Transverse colon (tissue), 4 donors: ENCODE results near the gene GALNT9. TPM values are rescaled to one million over a fixed set of nuclear protein-coding genes. Genes with fewer than 3 reads are reported as not detected.

Experiments used
- DNase-seq: peaks from one replicate; pipeline ENCODE4 v3.0.0-alpha.2; 2019
- H3K27ac ChIP-seq, 4 donors: fragments of 200-600 bp; sonication (generic); 2 replicates each; pipeline ENCODE4 v1.5.1; 2016 to 2018; ENCODE audit warnings: inconsistent platforms in 4 of 4
- H3K27me3 ChIP-seq: fragments of 200-600 bp; sonication (generic); 2 replicates; pipeline ENCODE4 v1.5.1; 2017; ENCODE audit warnings: inconsistent platforms
- H3K36me3 ChIP-seq, 4 donors: fragments of 200-600 bp; sonication (generic); 2 replicates each; pipeline ENCODE4 v1.5.1; 2017 to 2019; ENCODE audit warnings: inconsistent platforms in 4 of 4
- H3K4me1 ChIP-seq, 4 donors: fragments of 200-600 bp; sonication (generic); 2 replicates each; pipeline ENCODE4 v1.5.1; 2017 to 2020; ENCODE audit warnings: inconsistent platforms in 4 of 4
- H3K4me3 ChIP-seq, 4 donors: fragments of 200-600 bp; sonication (generic); 1 replicate in 1 of 4; 2 replicates in 3 of 4; pipeline versions ENCODE4 v1.5.1 to v1.6.1; 2017 to 2019; ENCODE audit warnings: inconsistent platforms in 4 of 4
- H3K9me3 ChIP-seq, 2 donors: fragments of 200-600 bp; sonication (generic); 2 replicates each; pipeline ENCODE4 v1.5.1; 2017 to 2019; ENCODE audit warnings: inconsistent platforms in 2 of 2
- EP300 ChIP-seq: sonication (generic); formaldehyde crosslinking; IDR thresholded peaks from one replicate; pipeline ENCODE4 v1.6.1; 2017; ENCODE audit warnings: antibody characterized with exemption, low read depth
- POLR2A ChIP-seq: fragments of 450-650 bp; IDR thresholded peaks from one replicate; pipeline ENCODE4 v1.6.1; 2016; ENCODE audit warnings: antibody characterized with exemption, mild to moderate bottlenecking, moderate library complexity
- POLR2AphosphoS5 ChIP-seq, 3 donors: sonication (generic); formaldehyde crosslinking; IDR thresholded peaks; one replicate each; pipeline ENCODE4 v1.6.1; 2016; ENCODE audit warnings: antibody characterized with exemption in 3 of 3
- WGBS, 2 donors: methylation state at CpG; one replicate each; pipeline ENCODE4 v1.1.5; 2018; ENCODE audit warnings: low coverage in 1 of 2; 5-methylcytosine and 5-hydroxymethylcytosine counted together
- in situ Hi-C, 4 donors: fragments of 200-750 bp; cut with MboI; loops; one replicate each; pipeline versions ENCODE4 v1.15.0 to v1.15.1; 2017; ENCODE audit warnings: low sequenced_read_pairs in 3 of 4, low pct_ligation_motif_present in 1 of 4, low pct_unique_long_range_greater_than_20kb in 1 of 4
- intact Hi-C: fragments of 100-400 bp; cut with DNase I; formaldehyde crosslinking; loops from one replicate; pipeline ENCODE4 v1.15.1; 2023; ENCODE audit warnings: low total_unique reads
- total RNA-seq, 4 donors: library from RNA; depleted of rRNA; stranded (reverse); fragments of >200 nt; gene quantifications; one replicate each; pipeline ENCODE4 v1.1.0, GENCODE V29; 2016
- TF ChIP-seq, protein P1 (sequence below), 5 experiments: fragments of 200-600 bp in 3 of 5; fragments of 450-650 bp in 2 of 5; sonication (generic) in 3 of 5; IDR thresholded peaks; 1 replicate in 2 of 5; 2 replicates in 3 of 5; pipeline ENCODE4 v1.5.1; 2016 to 2017; ENCODE audit warnings: antibody characterized with exemption in 5 of 5, inconsistent platforms in 3 of 5, mild to moderate bottlenecking in 2 of 5, moderate library complexity in 1 of 5

The GALNT9 gene
- total RNA-seq, 4 donors from 2014 or later: 0.82 to 4.5 TPM; not detected in 2

DNA sequence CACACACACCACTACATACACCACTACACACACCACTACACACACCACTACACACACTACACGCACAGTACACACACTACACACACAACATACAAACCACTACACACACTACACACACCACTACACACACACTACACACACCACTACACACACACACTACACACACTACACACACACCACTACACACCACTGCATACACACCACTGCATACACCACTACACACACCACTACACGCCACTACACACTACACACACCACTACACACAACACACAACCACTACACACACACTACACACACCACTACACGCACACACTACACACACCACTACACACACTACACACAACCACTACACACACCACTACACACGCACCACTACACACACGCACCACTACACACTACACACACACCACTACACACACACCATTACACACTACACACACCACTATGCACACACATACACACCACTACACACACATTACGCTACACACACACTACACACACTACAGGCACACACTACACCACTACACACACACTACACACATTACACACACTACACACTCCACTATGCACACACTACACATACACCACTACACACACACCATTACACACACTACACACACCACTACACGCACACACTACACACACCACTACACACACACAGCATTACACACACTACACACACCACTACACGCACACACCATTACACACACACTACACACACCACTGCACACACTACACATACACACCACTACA is 172.6 kb downstream of the GALNT9 start:
- no peaks in the 10 kb centered on the region for H3K9me3 ChIP-seq
- WGBS, 2 donors: 75 to 86% methylated on average over 7 to 8 of the region's 8 CpGs
- no peak overlapping the region for H3K27ac ChIP-seq
- no peak for DNase-seq
- H3K36me3 ChIP-seq: peaks cover 0 to under 1% (median 0%) of the 10 kb centered on the region in 4 donors
- H3K4me1 ChIP-seq: peaks cover 0 to 9% (median 7%) of the 10 kb centered on the region in 4 donors
- no peak overlapping the region for H3K4me3 ChIP-seq
- intact Hi-C loops: loop anchor here (10.0 kb wide), 1 partner anchor 218 kb away; no protein-coding TSS in a partner anchor
- in situ Hi-C loops: no loop called here
- H3K27me3 ChIP-seq: no peaks in the 10 kb centered on the region
- TF ChIP-seq, protein P1, sequence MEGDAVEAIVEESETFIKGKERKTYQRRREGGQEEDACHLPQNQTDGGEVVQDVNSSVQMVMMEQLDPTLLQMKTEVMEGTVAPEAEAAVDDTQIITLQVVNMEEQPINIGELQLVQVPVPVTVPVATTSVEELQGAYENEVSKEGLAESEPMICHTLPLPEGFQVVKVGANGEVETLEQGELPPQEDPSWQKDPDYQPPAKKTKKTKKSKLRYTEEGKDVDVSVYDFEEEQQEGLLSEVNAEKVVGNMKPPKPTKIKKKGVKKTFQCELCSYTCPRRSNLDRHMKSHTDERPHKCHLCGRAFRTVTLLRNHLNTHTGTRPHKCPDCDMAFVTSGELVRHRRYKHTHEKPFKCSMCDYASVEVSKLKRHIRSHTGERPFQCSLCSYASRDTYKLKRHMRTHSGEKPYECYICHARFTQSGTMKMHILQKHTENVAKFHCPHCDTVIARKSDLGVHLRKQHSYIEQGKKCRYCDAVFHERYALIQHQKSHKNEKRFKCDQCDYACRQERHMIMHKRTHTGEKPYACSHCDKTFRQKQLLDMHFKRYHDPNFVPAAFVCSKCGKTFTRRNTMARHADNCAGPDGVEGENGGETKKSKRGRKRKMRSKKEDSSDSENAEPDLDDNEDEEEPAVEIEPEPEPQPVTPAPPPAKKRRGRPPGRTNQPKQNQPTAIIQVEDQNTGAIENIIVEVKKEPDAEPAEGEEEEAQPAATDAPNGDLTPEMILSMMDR (IDR thresholded peaks at IDR 0.05): no peak
- no peak for TF ChIP-seq POLR2AphosphoS5 (IDR thresholded peaks at IDR 0.05)
- no peak for TF ChIP-seq EP300
- TF ChIP-seq POLR2A: no peak

DNA sequence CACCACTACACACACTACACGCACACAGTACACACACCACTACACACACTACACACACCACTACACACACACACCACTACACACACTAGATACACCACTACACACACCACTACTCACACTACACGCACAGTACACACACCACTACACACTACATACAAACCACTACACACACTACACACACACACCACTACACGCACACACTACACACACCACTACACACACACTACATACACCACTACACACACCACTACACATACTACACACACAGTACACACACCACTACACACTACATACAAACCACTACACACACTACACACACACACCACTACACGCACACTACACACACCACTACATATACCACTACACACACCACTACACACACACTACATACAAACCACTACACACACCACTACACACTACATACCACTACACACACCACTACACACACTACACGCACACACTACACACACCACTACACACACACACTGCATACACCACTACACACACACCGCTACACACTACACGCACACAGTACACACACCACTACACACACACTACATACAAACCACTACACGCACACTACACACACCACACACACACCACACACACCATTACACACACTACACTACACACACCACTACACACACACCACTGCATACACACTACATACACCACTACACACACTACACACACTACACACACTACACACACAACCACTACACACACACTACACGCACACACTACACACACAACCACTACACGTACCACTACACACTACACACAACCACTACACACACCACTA is 173.4 kb downstream of the GALNT9 start:
- TF ChIP-seq, protein P1 (IDR thresholded peaks at IDR 0.05): no peak
- TF ChIP-seq POLR2A (no peak), POLR2AphosphoS5 (IDR thresholded peaks at IDR 0.05) (no peak), EP300 (no peak)
- Histone ChIP-seq H3K4me1 (peaks cover 0 to 9% (median 7%) of the 10 kb centered on the region in 4 donors), H3K27me3 (no peaks in the 10 kb centered on the region), H3K36me3 (peaks cover 0 to 5% (median 0%) of the 10 kb centered on the region in 4 donors), H3K9me3 (no peaks in the 10 kb centered on the region), H3K27ac (no peak overlapping the region), H3K4me3 (no peak overlapping the region)
- 96% methylated on average over 7 to 10 of the region's 10 CpGs for WGBS, 2 donors
- no peak for DNase-seq
- in situ Hi-C loops: no loop called here
- intact Hi-C loops: loop anchor here (10.0 kb wide), 1 partner anchor 219 kb away; no protein-coding TSS in a partner anchor

DNA sequence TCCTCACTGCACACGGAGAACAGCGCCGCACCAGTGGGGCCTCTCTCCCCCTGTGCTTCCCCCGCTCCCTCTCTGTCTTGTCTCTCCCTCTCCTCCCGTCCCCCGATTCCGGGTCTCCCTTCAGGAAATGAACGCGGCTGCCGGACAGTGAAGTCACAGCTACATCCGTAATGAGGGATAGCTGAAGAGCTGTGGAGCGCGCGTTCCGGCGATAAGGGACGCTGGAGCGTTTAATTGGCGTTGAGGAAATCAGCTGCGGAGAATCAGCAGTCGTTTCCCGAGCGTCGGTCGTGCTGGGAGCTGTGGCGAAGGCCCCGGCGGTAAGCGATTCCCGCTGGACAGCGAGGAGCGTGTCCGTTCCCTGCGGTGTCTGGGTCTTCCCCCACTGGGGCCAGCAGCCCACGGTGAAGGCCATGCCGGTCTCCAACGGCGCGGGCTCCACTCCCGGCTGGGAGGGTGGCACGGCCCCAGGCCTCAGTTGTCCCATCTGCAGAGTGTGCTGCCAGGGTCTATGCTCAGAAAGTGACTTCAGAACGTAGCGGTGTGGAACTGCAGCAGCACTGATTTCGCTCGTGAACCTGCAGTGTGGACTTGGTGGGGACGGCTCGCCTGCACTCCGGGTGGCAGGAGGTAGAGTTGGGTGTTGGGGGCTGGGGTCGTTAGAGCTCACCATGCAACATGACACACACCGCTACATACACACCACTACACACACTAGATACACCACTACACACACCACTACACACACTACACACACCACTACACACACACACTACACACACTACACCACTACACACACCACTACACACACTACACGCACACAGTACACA is 174.2 kb downstream of the GALNT9 start:
- Histone ChIP-seq H3K4me3 (no peak overlapping the region), H3K27ac (no peak overlapping the region), H3K36me3 (peaks cover 0 to 5% (median 0%) of the 10 kb centered on the region in 4 donors), H3K4me1 (peaks cover 0 to 9% (median 7%) of the 10 kb centered on the region in 4 donors), H3K27me3 (no peaks in the 10 kb centered on the region), H3K9me3 (no peaks in the 10 kb centered on the region)
- WGBS, 2 donors: 92 to 100% methylated on average over 1 to 43 of the region's 51 CpGs
- TF ChIP-seq EP300: no peak
- no peak for TF ChIP-seq POLR2AphosphoS5 (IDR thresholded peaks at IDR 0.05)
- TF ChIP-seq, protein P1 (IDR thresholded peaks at IDR 0.05): no peak
- TF ChIP-seq POLR2A: no peak
- in situ Hi-C loops (no loop called here), intact Hi-C loops (loop anchor here (10.0 kb wide), 1 partner anchor 220 kb away; no protein-coding TSS in a partner anchor)
- DNase-seq: no peak
